Panc1 (cell line): ENCODE results near the gene TSPAN4.

Experiments
- POLR2AphosphoS5 ChIP-seq: IDR thresholded peaks from 2 replicates; pipeline ENCODE4 v1.6.1; 2012; ENCODE audit warnings: mild to moderate bottlenecking, low read depth, low read length, moderate library complexity
- SIN3A ChIP-seq: IDR thresholded peaks from 2 replicates; pipeline ENCODE4 v1.6.1; 2012; ENCODE audit warnings: low read depth, mild to moderate bottlenecking, low read length, moderate library complexity, borderline replicate concordance; ENCODE audit not compliant: insufficient read depth
- TCF7L2 ChIP-seq: IDR thresholded peaks from 2 replicates; pipeline ENCODE4 v1.6.1; 2011; ENCODE audit warnings: mild to moderate bottlenecking, low read depth, low read length, inconsistent platforms
- TF ChIP-seq, protein P1 (sequence below): fragments of 450-650 bp; IDR thresholded peaks from 2 replicates; pipeline ENCODE4 v1.5.1; 2017; ENCODE audit warnings: mild to moderate bottlenecking
- TF ChIP-seq, protein P2 (sequence below), 2 experiments: IDR thresholded peaks; 2 replicates each; pipeline ENCODE4 v1.6.1; 2011 to 2012; ENCODE audit warnings: low read depth in 2 of 2, control low read depth in 1 of 2, low read length in 1 of 2, mild to moderate bottlenecking in 1 of 2, moderate library complexity in 1 of 2; ENCODE audit not compliant: insufficient read depth in 1 of 2

- TF ChIP-seq, protein P1, sequence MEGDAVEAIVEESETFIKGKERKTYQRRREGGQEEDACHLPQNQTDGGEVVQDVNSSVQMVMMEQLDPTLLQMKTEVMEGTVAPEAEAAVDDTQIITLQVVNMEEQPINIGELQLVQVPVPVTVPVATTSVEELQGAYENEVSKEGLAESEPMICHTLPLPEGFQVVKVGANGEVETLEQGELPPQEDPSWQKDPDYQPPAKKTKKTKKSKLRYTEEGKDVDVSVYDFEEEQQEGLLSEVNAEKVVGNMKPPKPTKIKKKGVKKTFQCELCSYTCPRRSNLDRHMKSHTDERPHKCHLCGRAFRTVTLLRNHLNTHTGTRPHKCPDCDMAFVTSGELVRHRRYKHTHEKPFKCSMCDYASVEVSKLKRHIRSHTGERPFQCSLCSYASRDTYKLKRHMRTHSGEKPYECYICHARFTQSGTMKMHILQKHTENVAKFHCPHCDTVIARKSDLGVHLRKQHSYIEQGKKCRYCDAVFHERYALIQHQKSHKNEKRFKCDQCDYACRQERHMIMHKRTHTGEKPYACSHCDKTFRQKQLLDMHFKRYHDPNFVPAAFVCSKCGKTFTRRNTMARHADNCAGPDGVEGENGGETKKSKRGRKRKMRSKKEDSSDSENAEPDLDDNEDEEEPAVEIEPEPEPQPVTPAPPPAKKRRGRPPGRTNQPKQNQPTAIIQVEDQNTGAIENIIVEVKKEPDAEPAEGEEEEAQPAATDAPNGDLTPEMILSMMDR = no peak
- TF ChIP-seq POLR2AphosphoS5 (no peak), SIN3A (no peak), TCF7L2 (no peak)
- TF ChIP-seq, protein P2, sequence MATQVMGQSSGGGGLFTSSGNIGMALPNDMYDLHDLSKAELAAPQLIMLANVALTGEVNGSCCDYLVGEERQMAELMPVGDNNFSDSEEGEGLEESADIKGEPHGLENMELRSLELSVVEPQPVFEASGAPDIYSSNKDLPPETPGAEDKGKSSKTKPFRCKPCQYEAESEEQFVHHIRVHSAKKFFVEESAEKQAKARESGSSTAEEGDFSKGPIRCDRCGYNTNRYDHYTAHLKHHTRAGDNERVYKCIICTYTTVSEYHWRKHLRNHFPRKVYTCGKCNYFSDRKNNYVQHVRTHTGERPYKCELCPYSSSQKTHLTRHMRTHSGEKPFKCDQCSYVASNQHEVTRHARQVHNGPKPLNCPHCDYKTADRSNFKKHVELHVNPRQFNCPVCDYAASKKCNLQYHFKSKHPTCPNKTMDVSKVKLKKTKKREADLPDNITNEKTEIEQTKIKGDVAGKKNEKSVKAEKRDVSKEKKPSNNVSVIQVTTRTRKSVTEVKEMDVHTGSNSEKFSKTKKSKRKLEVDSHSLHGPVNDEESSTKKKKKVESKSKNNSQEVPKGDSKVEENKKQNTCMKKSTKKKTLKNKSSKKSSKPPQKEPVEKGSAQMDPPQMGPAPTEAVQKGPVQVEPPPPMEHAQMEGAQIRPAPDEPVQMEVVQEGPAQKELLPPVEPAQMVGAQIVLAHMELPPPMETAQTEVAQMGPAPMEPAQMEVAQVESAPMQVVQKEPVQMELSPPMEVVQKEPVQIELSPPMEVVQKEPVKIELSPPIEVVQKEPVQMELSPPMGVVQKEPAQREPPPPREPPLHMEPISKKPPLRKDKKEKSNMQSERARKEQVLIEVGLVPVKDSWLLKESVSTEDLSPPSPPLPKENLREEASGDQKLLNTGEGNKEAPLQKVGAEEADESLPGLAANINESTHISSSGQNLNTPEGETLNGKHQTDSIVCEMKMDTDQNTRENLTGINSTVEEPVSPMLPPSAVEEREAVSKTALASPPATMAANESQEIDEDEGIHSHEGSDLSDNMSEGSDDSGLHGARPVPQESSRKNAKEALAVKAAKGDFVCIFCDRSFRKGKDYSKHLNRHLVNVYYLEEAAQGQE (IDR thresholded peaks at IDR 0.05; ENCODE audit: insufficient read depth in 1 of 2, low read depth in 2 of 2, low read length in 1 of 2) = peak in 1 of 2 experiments; percentile 17; a peak in 1 of 4 replicates
Measured at GRCh38 chr11:870127-870413, 27.4 kb downstream of the TSPAN4 start.
